Glutamatergic neuron (in vitro differentiated cells): ENCODE measurements around the gene OR2A12. TPM values are rescaled to one million over a fixed set of nuclear protein-coding genes. Genes with fewer than 3 reads are reported as not detected.

Experiments used
- DNase-seq: peaks from one replicate; pipeline ENCODE4 v3.0.0; 2022
- H3K27ac Mint-ChIP-seq: one replicate; pipeline ENCODE4 v1.8.0; 2020; ENCODE audit warnings: mild to moderate bottlenecking, mixed read lengths, inconsistent platforms; ENCODE audit not compliant: unreplicated experiment
- H3K27me3 Mint-ChIP-seq: one replicate; pipeline ENCODE4 v1.8.0; 2020; ENCODE audit warnings: mild to moderate bottlenecking, moderate library complexity, mixed read lengths, inconsistent platforms; ENCODE audit not compliant: unreplicated experiment
- H3K36me3 Mint-ChIP-seq: one replicate; pipeline ENCODE4 v1.8.0; 2020; ENCODE audit warnings: mild to moderate bottlenecking, mixed read lengths, inconsistent platforms; ENCODE audit not compliant: unreplicated experiment
- H3K4me1 Mint-ChIP-seq: one replicate; pipeline ENCODE4 v1.8.0; 2020; ENCODE audit warnings: mild to moderate bottlenecking, low read depth, mixed read lengths, inconsistent platforms; ENCODE audit not compliant: unreplicated experiment
- H3K4me3 Mint-ChIP-seq: one replicate; pipeline ENCODE4 v1.8.0; 2020; ENCODE audit warnings: mild to moderate bottlenecking, mixed read lengths, inconsistent platforms; ENCODE audit not compliant: unreplicated experiment
- H3K9me3 Mint-ChIP-seq: one replicate; pipeline ENCODE4 v1.8.0; 2020; ENCODE audit warnings: mild to moderate bottlenecking, moderate library complexity, mixed read lengths, inconsistent platforms; ENCODE audit not compliant: unreplicated experiment
- CTCF ChIP-seq: fragments of 200-600 bp; sonication (generic); IDR thresholded peaks from one replicate; pipeline ENCODE4 v1.5.0; 2021; ENCODE audit not compliant: partially characterized antibody, unreplicated experiment
- total RNA-seq: library from RNA; stranded (reverse); fragmentation: NEBNext Ultra II Directional; extraction: Animal tissue kit (Norgen Biotek cat#: 25700); gene quantifications from one replicate; pipeline ENCODE4 v1.2.1, GENCODE V29; 2021; ENCODE audit not compliant: unreplicated experiment

Gene OR2A12
- total RNA-seq, 1 donor from 2014 or later = not detected

- no peak for DNase-seq
- peaks cover 3% of the 10 kb centered on the region for H3K4me1 Mint-ChIP-seq
- no peaks in the 10 kb centered on the region for H3K27me3 Mint-ChIP-seq
- H3K9me3 Mint-ChIP-seq = no peaks in the 10 kb centered on the region
- TF ChIP-seq CTCF = no peak
- H3K27ac Mint-ChIP-seq = no peak overlapping the region
- H3K4me3 Mint-ChIP-seq = no peak overlapping the region
- H3K36me3 Mint-ChIP-seq = no peaks in the 10 kb centered on the region
Observed at GRCh38 chr7:144069953-144070352, 16.1 kb upstream of the OR2A12 start.

GRCh38 chr7:144074374-144074773 lies 11.7 kb upstream of the OR2A12 start:
- Mint-ChIP-seq H3K27me3 (no peaks in the 10 kb centered on the region), H3K9me3 (no peaks in the 10 kb centered on the region), H3K27ac (no peak overlapping the region)

GRCh38 chr7:144086730-144087129 lies 652 bp downstream of the OR2A12 start:
- Mint-ChIP-seq H3K36me3 (no peaks in the 10 kb centered on the region), H3K4me3 (no peak overlapping the region), H3K4me1 (no peaks in the 10 kb centered on the region), H3K27me3 (no peaks in the 10 kb centered on the region), H3K9me3 (no peaks in the 10 kb centered on the region), H3K27ac (no peak overlapping the region)
- no peak for DNase-seq
- no peak for TF ChIP-seq CTCF

More at GRCh38 chr7:144074374-144074773, 11.7 kb upstream of the OR2A12 start:
- DNase-seq = no peak
- H3K36me3 Mint-ChIP-seq = no peaks in the 10 kb centered on the region
- TF ChIP-seq CTCF = no peak
- H3K4me1 Mint-ChIP-seq = peaks cover 6% of the 10 kb centered on the region
- no peak overlapping the region for H3K4me3 Mint-ChIP-seq

GRCh38 chr7:144087230-144087629 lies 1.2 kb downstream of the OR2A12 start:
- Mint-ChIP-seq H3K36me3 (no peaks in the 10 kb centered on the region), H3K27ac (no peak overlapping the region), H3K27me3 (no peaks in the 10 kb centered on the region), H3K4me1 (no peaks in the 10 kb centered on the region), H3K4me3 (no peak overlapping the region), H3K9me3 (no peaks in the 10 kb centered on the region)
- no peak for TF ChIP-seq CTCF
- no peak for DNase-seq

GRCh38 chr7:144090667-144091066 lies 4.6 kb downstream of the OR2A12 start:
- no peak for DNase-seq
- Mint-ChIP-seq H3K4me1 (no peaks in the 10 kb centered on the region), H3K27ac (no peak overlapping the region), H3K9me3 (no peaks in the 10 kb centered on the region), H3K36me3 (no peaks in the 10 kb centered on the region), H3K27me3 (no peaks in the 10 kb centered on the region), H3K4me3 (no peak overlapping the region)
- TF ChIP-seq CTCF = no peak
